Thyroid gland (tissue), 4 donors: ENCODE results near the gene STAG1.

Experiments
- POLR2A ChIP-seq, 2 donors: fragments of 450-650 bp; IDR thresholded peaks; one replicate each; pipeline ENCODE4 v1.6.1; 2017; ENCODE audit warnings: antibody characterized with exemption in 2 of 2, mild to moderate bottlenecking in 2 of 2, moderate library complexity in 1 of 2
- TF ChIP-seq, protein P1 (sequence below), 6 experiments: fragments of 200-600 bp in 3 of 6; fragments of 450-650 bp in 3 of 6; sonication (generic) in 3 of 6; IDR thresholded peaks; one replicate each; pipeline ENCODE4 v1.5.1; 2016 to 2019; ENCODE audit warnings: antibody characterized with exemption in 6 of 6, mild to moderate bottlenecking in 2 of 6, inconsistent platforms in 1 of 6, moderate library complexity in 1 of 6

DNA sequence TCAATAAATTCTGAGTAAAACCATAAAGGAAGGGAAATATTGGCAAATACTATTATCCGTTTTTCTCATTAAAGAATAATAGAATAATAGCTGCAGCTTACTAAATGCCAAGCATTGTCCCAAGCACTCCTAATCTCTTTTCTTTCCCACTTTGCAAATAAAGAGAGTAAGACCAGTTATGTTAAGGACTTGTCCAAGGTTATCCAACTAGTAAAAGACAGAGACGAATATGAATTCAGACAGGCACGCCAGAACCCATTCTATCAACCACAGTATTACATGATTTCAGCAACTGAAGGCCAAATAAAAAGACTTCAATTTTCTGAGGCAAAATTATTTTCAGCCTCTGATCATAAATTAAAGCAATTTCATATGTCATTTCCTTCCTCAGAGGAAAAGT, 235.5 kb downstream of the STAG1 start:
- TF ChIP-seq, protein P1, sequence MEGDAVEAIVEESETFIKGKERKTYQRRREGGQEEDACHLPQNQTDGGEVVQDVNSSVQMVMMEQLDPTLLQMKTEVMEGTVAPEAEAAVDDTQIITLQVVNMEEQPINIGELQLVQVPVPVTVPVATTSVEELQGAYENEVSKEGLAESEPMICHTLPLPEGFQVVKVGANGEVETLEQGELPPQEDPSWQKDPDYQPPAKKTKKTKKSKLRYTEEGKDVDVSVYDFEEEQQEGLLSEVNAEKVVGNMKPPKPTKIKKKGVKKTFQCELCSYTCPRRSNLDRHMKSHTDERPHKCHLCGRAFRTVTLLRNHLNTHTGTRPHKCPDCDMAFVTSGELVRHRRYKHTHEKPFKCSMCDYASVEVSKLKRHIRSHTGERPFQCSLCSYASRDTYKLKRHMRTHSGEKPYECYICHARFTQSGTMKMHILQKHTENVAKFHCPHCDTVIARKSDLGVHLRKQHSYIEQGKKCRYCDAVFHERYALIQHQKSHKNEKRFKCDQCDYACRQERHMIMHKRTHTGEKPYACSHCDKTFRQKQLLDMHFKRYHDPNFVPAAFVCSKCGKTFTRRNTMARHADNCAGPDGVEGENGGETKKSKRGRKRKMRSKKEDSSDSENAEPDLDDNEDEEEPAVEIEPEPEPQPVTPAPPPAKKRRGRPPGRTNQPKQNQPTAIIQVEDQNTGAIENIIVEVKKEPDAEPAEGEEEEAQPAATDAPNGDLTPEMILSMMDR (IDR thresholded peaks at IDR 0.05), result no peak
- TF ChIP-seq POLR2A (IDR thresholded peaks at IDR 0.05), result no peak
